Glomerular visceral epithelial cell (primary cell): ENCODE data around the gene HNRNPM.

Experiments
- DNase-seq: peaks from one replicate; pipeline ENCODE4 v3.0.0-alpha.2; 2016; ENCODE audit errors: extremely low spot score

Gene HNRNPM

GRCh38 chr19:8460516-8461298 is 15.9 kb downstream of the HNRNPM start:
- DNase-seq = no peak

GRCh38 chr19:8461376-8461775 is 16.6 kb downstream of the HNRNPM start:
- no peak for DNase-seq

GRCh38 chr19:8461891-8462290 is 17.1 kb downstream of the HNRNPM start:
- DNase-seq = no peak

- DNase-seq = no peak
Observed at GRCh38 chr19:8462571-8462970, 17.8 kb downstream of the HNRNPM start.

- no peak for DNase-seq
Observed at GRCh38 chr19:8463365-8463764, 18.6 kb downstream of the HNRNPM start.

GRCh38 chr19:8466018-8466417 is 21.2 kb downstream of the HNRNPM start:
- DNase-seq = no peak

- no peak for DNase-seq
Observed at GRCh38 chr19:8468124-8468523, 23.3 kb downstream of the HNRNPM start.

- no peak for DNase-seq
Observed at GRCh38 chr19:8468761-8469373, 24.1 kb downstream of the HNRNPM start.

- DNase-seq = no peak
Observed at GRCh38 chr19:8469613-8470368, 25.0 kb downstream of the HNRNPM start.

- no peak for DNase-seq
Observed at GRCh38 chr19:8473648-8474476, 29.1 kb downstream of the HNRNPM start.

GRCh38 chr19:8475005-8475404 is 30.2 kb downstream of the HNRNPM start:
- DNase-seq = no peak

- DNase-seq = no peak
Observed at GRCh38 chr19:8476524-8476923, 31.7 kb downstream of the HNRNPM start.

GRCh38 chr19:8477889-8478288 is 33.1 kb downstream of the HNRNPM start:
- DNase-seq = no peak

- no peak for DNase-seq
Observed at GRCh38 chr19:8478598-8478997, 33.8 kb downstream of the HNRNPM start.

- no peak for DNase-seq
Observed at GRCh38 chr19:8481201-8481600, 36.4 kb downstream of the HNRNPM start.

- DNase-seq = no peak
Observed at GRCh38 chr19:8481616-8482015, 36.8 kb downstream of the HNRNPM start.

- no peak for DNase-seq
Observed at GRCh38 chr19:8482696-8483095, 37.9 kb downstream of the HNRNPM start.

GRCh38 chr19:8483165-8483564 is 38.4 kb downstream of the HNRNPM start:
- no peak for DNase-seq

GRCh38 chr19:8484331-8484894 is 39.6 kb downstream of the HNRNPM start:
- DNase-seq = no peak

GRCh38 chr19:8485561-8486371 is 41.0 kb downstream of the HNRNPM start:
- no peak for DNase-seq

- no peak for DNase-seq
Observed at GRCh38 chr19:8486661-8487136, 41.9 kb downstream of the HNRNPM start.
